GM12892 (cell line): Measurements from ENCODE around the gene LDLRAD3.
"Not testable (repeated sequence)": the region's sequence is repeated elsewhere in the genome, so short reads cannot be mapped to it uniquely, and the experiment has no call there.

Experiments used
- POLR2A ChIP-seq: IDR thresholded peaks from 2 replicates; pipeline ENCODE4 v1.6.1; 2011; ENCODE audit warnings: low read depth, low read length, control low read depth
- POLR2AphosphoS5 ChIP-seq: IDR thresholded peaks from 2 replicates; pipeline ENCODE4 v1.6.1; 2011; ENCODE audit warnings: low read depth, low read length, control low read depth

GRCh38 chr11:36189735-36190134 is 245.9 kb downstream of the LDLRAD3 start:
- TF ChIP-seq POLR2A, POLR2AphosphoS5: not testable (repeated sequence)
